IMR-90 (cell line): ENCODE results near the gene SCN1B. TPM values are rescaled to one million over a fixed set of nuclear protein-coding genes. Genes with fewer than 3 reads are reported as not detected.
A peak's percentile ranks its signal among the peaks of the same experiment; 100 is the strongest.

Source experiments
- ATAC-seq: fragments of 200-7000 bp; cut with Tn5 transposase; 2 replicates; pipeline ENCODE4 v1.9.1; 2020; ENCODE audit warnings: low read depth, mild to moderate bottlenecking, moderate library complexity
- BruUV-seq: library from RNA; stranded (reverse); fragments of 400-500 nt; replicated peaks from 2 replicates; lab custom pipeline; 2021; lab: Mats Ljungman, UMichigan
- CTCF ChIA-PET: fragments of 300-600 bp; formaldehyde crosslinking; extraction: SDS; loops from one replicate; lab custom pipeline; 2021; ENCODE audit warnings: antibody characterized with exemption; lab: Yijun Ruan, JAX
- POLR2A ChIA-PET: fragments of 300-600 bp; sonication (Branson Sonifier 250); formaldehyde crosslinking; loops from one replicate; lab custom pipeline; 2022; ENCODE audit warnings: antibody characterized with exemption; ENCODE audit not compliant: unreplicated experiment; lab: Charles Lee
- DNase-seq: peaks from one replicate; pipeline ENCODE4 v3.0.0; 2013
- H2AFZ ChIP-seq: replicated peaks from 2 replicates; pipeline ENCODE3; 2013; ENCODE audit warnings: low read length, mild to moderate bottlenecking; ENCODE audit not compliant: poor library complexity
- H2AK5ac ChIP-seq: 2 replicates; pipeline ENCODE4 v1.6.1; 2013; ENCODE audit warnings: low read depth, low read length, inconsistent platforms
- H2AK9ac ChIP-seq: replicated peaks from 2 replicates; pipeline ENCODE3; 2013; ENCODE audit warnings: mild to moderate bottlenecking, low read depth, low read length, moderate library complexity; ENCODE audit not compliant: poor library complexity
- H2BK120ac ChIP-seq: 2 replicates; pipeline ENCODE4 v1.6.1; 2013; ENCODE audit warnings: low read depth, low read length, inconsistent platforms
- H2BK15ac ChIP-seq: 3 replicates; pipeline ENCODE4 v1.6.1; 2013; ENCODE audit warnings: low read depth, low read length, inconsistent platforms
- H2BK20ac ChIP-seq: 2 replicates; pipeline ENCODE4 v1.6.1; 2013; ENCODE audit warnings: low read depth, mild to moderate bottlenecking, inconsistent platforms, low read length, moderate library complexity
- H2BK5ac ChIP-seq: 2 replicates; pipeline ENCODE4 v1.6.1; 2013; ENCODE audit warnings: mild to moderate bottlenecking, low read depth, low read length, inconsistent platforms; ENCODE audit not compliant: poor library complexity, severe bottlenecking
- H3K14ac ChIP-seq: replicated peaks from 2 replicates; pipeline ENCODE4 v1.6.1; 2013; ENCODE audit warnings: low read depth, low read length, inconsistent platforms
- H3K18ac ChIP-seq: 2 replicates; pipeline ENCODE4 v1.6.1; 2013; ENCODE audit warnings: low read depth, low read length, control low read depth
- H3K23ac ChIP-seq: 2 replicates; pipeline ENCODE4 v1.6.1; 2013; ENCODE audit warnings: low read depth, low read length, inconsistent platforms
- H3K27ac ChIP-seq: 2 replicates; pipeline ENCODE4 v1.5.1; 2013; ENCODE audit warnings: mild to moderate bottlenecking, control low read depth, low read length; ENCODE audit not compliant: insufficient read depth
- H3K27me3 ChIP-seq: 2 replicates; pipeline ENCODE4 v1.6.1; 2013; ENCODE audit warnings: low read length; ENCODE audit not compliant: control insufficient read depth, insufficient read depth
- H3K36me3 ChIP-seq: 2 replicates; pipeline ENCODE4 v1.6.1; 2013; ENCODE audit warnings: low read length, mixed read lengths; ENCODE audit not compliant: control insufficient read depth, insufficient read depth
- H3K4ac ChIP-seq: 2 replicates; pipeline ENCODE4 v1.6.1; 2013; ENCODE audit warnings: low read depth, low read length, inconsistent platforms
- H3K4me1 ChIP-seq: 2 replicates; pipeline ENCODE4 v1.6.1; 2013; ENCODE audit warnings: low read length, mixed read lengths; ENCODE audit not compliant: control insufficient read depth, insufficient read depth
- H3K4me2 ChIP-seq: 2 replicates; pipeline ENCODE4 v1.6.1; 2013; ENCODE audit warnings: low read depth, mild to moderate bottlenecking, control low read depth, low read length, moderate library complexity
- H3K4me3 ChIP-seq: 2 replicates; pipeline ENCODE4 v1.5.1; 2013; ENCODE audit warnings: low read depth, mild to moderate bottlenecking, control low read depth, low read length, moderate library complexity; ENCODE audit not compliant: insufficient read depth
- H3K56ac ChIP-seq: 2 replicates; pipeline ENCODE4 v1.6.1; 2013; ENCODE audit warnings: low read length, inconsistent platforms; ENCODE audit not compliant: insufficient read depth; ENCODE audit errors: extremely low read depth
- H3K79me1 ChIP-seq, 2 experiments: 2 replicates each; pipeline ENCODE4 v1.6.1; 2013; ENCODE audit warnings: low read length in 2 of 2, inconsistent platforms in 1 of 2, low read depth in 1 of 2
- H3K9ac ChIP-seq: 2 replicates; pipeline ENCODE4 v1.6.1; 2013; ENCODE audit warnings: low read depth, low read length, control low read depth
- H3K9me1 ChIP-seq: 2 replicates; pipeline ENCODE4 v1.6.1; 2013; ENCODE audit warnings: low read length, inconsistent platforms; ENCODE audit not compliant: insufficient read depth
- H3K9me3 ChIP-seq: 2 replicates; pipeline ENCODE4 v1.6.1; 2013; ENCODE audit warnings: low read length; ENCODE audit not compliant: control insufficient read depth, insufficient read depth
- H4K20me1 ChIP-seq: 2 replicates; pipeline ENCODE4 v1.6.1; 2013; ENCODE audit warnings: low read length, inconsistent platforms; ENCODE audit not compliant: insufficient read depth
- H4K5ac ChIP-seq: 2 replicates; pipeline ENCODE4 v1.6.1; 2013; ENCODE audit warnings: mild to moderate bottlenecking, low read depth, low read length, control low read depth
- H4K8ac ChIP-seq, 2 experiments: 2 replicates each; pipeline ENCODE4 v1.6.1; 2013; ENCODE audit warnings: low read depth in 2 of 2, low read length in 2 of 2, control low read depth in 1 of 2, inconsistent platforms in 1 of 2
- H4K91ac ChIP-seq: 2 replicates; pipeline ENCODE4 v1.6.1; 2013; ENCODE audit warnings: low read depth, low read length, inconsistent platforms; ENCODE audit not compliant: insufficient read depth
- BHLHE40 ChIP-seq: fragments of 150-350 bp; IDR thresholded peaks from 2 replicates; pipeline ENCODE4 v1.6.1; 2016; ENCODE audit warnings: mild to moderate bottlenecking, low read depth, low read length
- CEBPB ChIP-seq: IDR thresholded peaks from 2 replicates; pipeline ENCODE4 v1.6.1; 2012; ENCODE audit warnings: low read depth, low read length, improper control_type of control experiment
- CHD1 ChIP-seq: IDR thresholded peaks from 2 replicates; pipeline ENCODE4 v1.6.1; 2012; ENCODE audit warnings: low read depth, low read length, improper control_type of control experiment
- CTCF ChIP-seq: conservative IDR thresholded peaks from 2 replicates; pipeline ENCODE4 v1.5.1; 2012; ENCODE audit warnings: mild to moderate bottlenecking, low read depth, low read length, improper control_type of control experiment
- ELK1 ChIP-seq: fragments of 150-350 bp; IDR thresholded peaks from 2 replicates; pipeline ENCODE4 v1.6.1; 2016; ENCODE audit warnings: low read depth, mild to moderate bottlenecking, low read length, moderate library complexity, borderline replicate concordance
- FOS ChIP-seq: fragments of 150-350 bp; IDR thresholded peaks from 2 replicates; pipeline ENCODE4 v1.6.1; 2016; ENCODE audit warnings: low read depth, low read length
- MAFK ChIP-seq: IDR thresholded peaks from 2 replicates; pipeline ENCODE4 v1.6.1; 2012; ENCODE audit warnings: low read depth, low read length, improper control_type of control experiment
- MAZ ChIP-seq: IDR thresholded peaks from 2 replicates; pipeline ENCODE4 v1.6.1; 2012; ENCODE audit warnings: low read depth, mild to moderate bottlenecking, low read length, improper control_type of control experiment, moderate library complexity, borderline replicate concordance
- MXI1 ChIP-seq: IDR thresholded peaks from 2 replicates; pipeline ENCODE4 v1.6.1; 2012; ENCODE audit warnings: low read depth, mild to moderate bottlenecking, low read length, moderate library complexity, borderline replicate concordance
- NFE2L2 ChIP-seq: fragments of 150-350 bp; IDR thresholded peaks from 2 replicates; pipeline ENCODE4 v1.6.1; 2016; ENCODE audit warnings: low read depth, mild to moderate bottlenecking, low read length
- POLR2A ChIP-seq: IDR thresholded peaks from 2 replicates; pipeline ENCODE4 v1.6.1; 2012; ENCODE audit warnings: mild to moderate bottlenecking, low read depth, low read length
- RAD21 ChIP-seq: IDR thresholded peaks from 2 replicates; pipeline ENCODE4 v1.6.1; 2012; ENCODE audit warnings: low read length, improper control_type of control experiment
- RCOR1 ChIP-seq: IDR thresholded peaks from 2 replicates; pipeline ENCODE4 v1.6.1; 2012; ENCODE audit warnings: mild to moderate bottlenecking, low read length, improper control_type of control experiment; ENCODE audit not compliant: insufficient replicate concordance
- RFX5 ChIP-seq: IDR thresholded peaks from 2 replicates; pipeline ENCODE4 v1.8.0; 2012; ENCODE audit warnings: low read depth, mild to moderate bottlenecking, low read length, moderate library complexity
- SMC3 ChIP-seq: fragments of 150-350 bp; IDR thresholded peaks from 2 replicates; pipeline ENCODE4 v1.6.1; 2016; ENCODE audit warnings: low read depth, mild to moderate bottlenecking, antibody characterized with exemption, low read length, moderate library complexity
- USF2 ChIP-seq: fragments of 150-350 bp; IDR thresholded peaks from 2 replicates; pipeline ENCODE4 v1.6.1; 2017; ENCODE audit warnings: mild to moderate bottlenecking, antibody characterized with exemption, low read length, low read depth
- WGBS, 2 experiments: methylation state at CpG; one replicate each; pipeline versions ENCODE4 v1.1.5 to v1.1.7; 2013; ENCODE audit warnings: missing lambda C conversion rate in 2 of 2; ENCODE audit not compliant: insufficient read length in 1 of 2; ENCODE audit errors: extremely low coverage in 2 of 2; 5-methylcytosine and 5-hydroxymethylcytosine counted together
- dilution Hi-C: fragments of 300-500 bp; cut with HindIII; formaldehyde crosslinking; loops from one replicate; pipeline ENCODE4 v1.14.3; 2018; ENCODE audit warnings: low sequenced_read_pairs; ENCODE audit not compliant: unreplicated experiment
- in situ Hi-C: fragments of 300-500 bp; cut with MboI; formaldehyde crosslinking; loops from 3 replicates; pipeline ENCODE4 v1.14.3; 2019; ENCODE audit warnings: low sequenced_read_pairs, inconsistent platforms, mixed read lengths
- intact Hi-C: fragments of 100-400 bp; cut with micrococcal nuclease; formaldehyde crosslinking; loops from 2 replicates; pipeline ENCODE4 v1.10.0; 2022
- polyA plus RNA-seq, 3 experiments: library from polyadenylated mRNA; depleted of rRNA; stranded (reverse); fragments of >200 nt; gene quantifications; 2 replicates each; pipeline ENCODE4 v1.2.3, GENCODE V29; 2012; ENCODE audit warnings: low replicate concordance in 1 of 3
- total RNA-seq: library from RNA; depleted of rRNA; stranded (reverse); fragments of >200 nt; gene quantifications from 2 replicates; pipeline ENCODE4 v1.2.3, GENCODE V29; 2012

Gene SCN1B
- total and polyA plus RNA-seq, 2 of the 4 experiments (the other 2 are of a cell fraction), result 2.0 to 9.6 TPM

DNA sequence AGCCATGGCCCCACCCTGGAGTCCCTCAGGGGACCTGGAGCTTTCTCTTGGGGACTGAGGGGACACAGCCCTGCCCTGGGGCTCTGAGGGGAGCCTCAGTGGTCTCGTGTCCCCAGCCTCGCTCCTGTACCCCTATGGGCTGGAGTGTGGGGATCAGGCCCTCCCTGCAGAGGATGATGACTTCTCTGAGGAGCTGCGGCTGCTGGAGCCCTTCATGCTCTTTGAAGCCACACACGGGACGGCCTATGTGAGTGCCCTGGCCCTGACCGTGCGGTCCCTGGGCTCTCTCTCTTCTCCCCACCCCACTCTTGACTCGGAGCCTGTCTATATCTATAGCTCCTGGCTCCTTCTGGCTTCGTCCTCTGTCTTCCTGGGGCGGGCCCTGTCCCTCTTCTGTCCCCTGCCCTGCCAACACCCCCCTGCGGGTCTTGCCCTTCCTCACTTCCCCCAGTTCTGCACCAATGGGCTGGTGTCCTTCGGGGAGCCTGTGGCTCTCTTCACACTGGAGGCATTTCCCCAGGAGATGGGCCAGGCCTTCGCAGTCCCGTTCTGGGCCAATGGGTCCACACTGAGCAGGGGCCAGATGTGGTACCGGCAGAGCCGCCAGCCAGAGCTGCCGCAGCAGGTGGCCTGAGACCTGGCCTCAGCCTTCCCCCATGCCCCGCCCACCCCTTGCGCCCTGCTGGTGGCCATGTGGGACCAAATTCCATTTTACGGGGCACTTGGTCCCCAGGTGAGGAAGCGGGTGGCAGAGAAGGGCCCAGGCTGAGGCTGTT is 44.3 kb downstream of the SCN1B start:
- Histone ChIP-seq H2BK15ac (no peak overlapping the region), H2AFZ (peak overlapping the region; percentile 11), H2BK5ac (no peak overlapping the region), H3K4me1 (no peaks in the 10 kb centered on the region), H3K23ac (no peak overlapping the region), H4K8ac (no peak overlapping the region), H2BK120ac (no peak overlapping the region), H3K9ac (no peak overlapping the region), H3K14ac (no peak overlapping the region), H2AK9ac (no peak overlapping the region), H3K4me2 (no peak overlapping the region), H3K4me3 (no peak overlapping the region), H3K79me1 (no peaks in the 10 kb centered on the region), H3K27ac (no peak overlapping the region), H2AK5ac (no peak overlapping the region), H3K56ac (no peak overlapping the region), H3K36me3 (no peaks in the 10 kb centered on the region), H4K91ac (no peak overlapping the region), H2BK20ac (no peak overlapping the region), H4K5ac (no peak overlapping the region), H3K9me3 (peaks cover 7% of the 10 kb centered on the region), H3K18ac (no peak overlapping the region), H4K20me1 (no peaks in the 10 kb centered on the region), H3K9me1 (no peaks in the 10 kb centered on the region), H3K4ac (no peak overlapping the region), H3K27me3 (peaks cover 11% of the 10 kb centered on the region)
- DNase-seq (no peak), ATAC-seq (no peak)
- intact Hi-C loops, result no loop called here
- BruUV-seq, result no TSS peak
- in situ Hi-C loops, result no loop called here
- WGBS, 2 experiments, result 67% methylated on average over 13 of the region's 21 CpGs; no CpG with 5 or more reads in 1 of the 2 experiments
- dilution Hi-C loops, result no loop called here
- ChIA-PET POLR2A (no interaction called here), CTCF (no interaction called here)
- TF ChIP-seq CTCF, result no peak
- no peak for TF ChIP-seq NFE2L2
- no peak for TF ChIP-seq FOS
- no peak for TF ChIP-seq RAD21
- no peak for TF ChIP-seq ELK1
- no peak for TF ChIP-seq BHLHE40
- TF ChIP-seq CHD1, result no peak
- TF ChIP-seq RFX5, result no peak
- no peak for TF ChIP-seq CEBPB
- no peak for TF ChIP-seq MAFK
- no peak for TF ChIP-seq SMC3
- no peak for TF ChIP-seq POLR2A
- TF ChIP-seq MXI1, result no peak
- TF ChIP-seq MAZ, result no peak
- TF ChIP-seq RCOR1, result no peak
- TF ChIP-seq USF2, result no peak
